Fibroblast of mammary gland (primary cell): ENCODE measurements around the gene KIAA1614.

Experiments used
- DNase-seq: peaks from one replicate; pipeline ENCODE4 v3.0.0-alpha.2; 2010; ENCODE audit warnings: low read depth
- H3K4me3 ChIP-seq: 2 replicates; pipeline ENCODE4 v1.5.1; 2011; ENCODE audit warnings: low read depth, mild to moderate bottlenecking, low read length, moderate library complexity; ENCODE audit not compliant: control insufficient read depth
- TF ChIP-seq, protein P1 (sequence below): conservative IDR thresholded peaks from 2 replicates; pipeline ENCODE4 v1.5.1; 2011; ENCODE audit warnings: low read depth, low read length, inconsistent platforms; ENCODE audit not compliant: control insufficient read depth, insufficient read depth

The KIAA1614 gene

DNA sequence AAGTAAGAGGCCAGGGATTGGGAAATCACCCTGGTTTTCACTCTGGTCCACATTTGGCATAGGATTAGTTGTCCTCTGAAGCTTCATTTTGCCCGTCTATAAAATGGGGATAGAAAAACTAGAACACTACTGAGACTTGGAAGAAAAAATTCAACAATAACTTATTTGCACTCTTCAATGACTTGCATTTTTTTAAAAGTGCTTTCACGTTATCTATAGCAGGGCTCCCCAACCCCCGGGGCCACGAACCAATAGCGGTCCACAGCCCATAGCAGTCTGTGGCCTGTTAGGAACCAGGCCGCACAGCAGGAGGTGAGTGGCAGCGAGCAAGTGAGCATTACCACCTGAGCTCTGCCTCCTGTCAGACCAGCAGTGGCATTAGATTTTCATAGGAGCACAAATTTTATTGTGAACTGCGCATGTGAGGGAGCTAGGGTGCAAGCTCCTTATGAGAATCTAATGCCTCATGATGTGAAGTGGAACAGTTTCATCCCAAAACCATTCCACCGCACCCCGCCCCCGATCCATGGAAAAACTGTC, 2.8 kb downstream of the KIAA1614 start:
- no peak for DNase-seq
- TF ChIP-seq, protein P1, sequence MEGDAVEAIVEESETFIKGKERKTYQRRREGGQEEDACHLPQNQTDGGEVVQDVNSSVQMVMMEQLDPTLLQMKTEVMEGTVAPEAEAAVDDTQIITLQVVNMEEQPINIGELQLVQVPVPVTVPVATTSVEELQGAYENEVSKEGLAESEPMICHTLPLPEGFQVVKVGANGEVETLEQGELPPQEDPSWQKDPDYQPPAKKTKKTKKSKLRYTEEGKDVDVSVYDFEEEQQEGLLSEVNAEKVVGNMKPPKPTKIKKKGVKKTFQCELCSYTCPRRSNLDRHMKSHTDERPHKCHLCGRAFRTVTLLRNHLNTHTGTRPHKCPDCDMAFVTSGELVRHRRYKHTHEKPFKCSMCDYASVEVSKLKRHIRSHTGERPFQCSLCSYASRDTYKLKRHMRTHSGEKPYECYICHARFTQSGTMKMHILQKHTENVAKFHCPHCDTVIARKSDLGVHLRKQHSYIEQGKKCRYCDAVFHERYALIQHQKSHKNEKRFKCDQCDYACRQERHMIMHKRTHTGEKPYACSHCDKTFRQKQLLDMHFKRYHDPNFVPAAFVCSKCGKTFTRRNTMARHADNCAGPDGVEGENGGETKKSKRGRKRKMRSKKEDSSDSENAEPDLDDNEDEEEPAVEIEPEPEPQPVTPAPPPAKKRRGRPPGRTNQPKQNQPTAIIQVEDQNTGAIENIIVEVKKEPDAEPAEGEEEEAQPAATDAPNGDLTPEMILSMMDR: no peak
- H3K4me3 ChIP-seq: no peak overlapping the region

DNA sequence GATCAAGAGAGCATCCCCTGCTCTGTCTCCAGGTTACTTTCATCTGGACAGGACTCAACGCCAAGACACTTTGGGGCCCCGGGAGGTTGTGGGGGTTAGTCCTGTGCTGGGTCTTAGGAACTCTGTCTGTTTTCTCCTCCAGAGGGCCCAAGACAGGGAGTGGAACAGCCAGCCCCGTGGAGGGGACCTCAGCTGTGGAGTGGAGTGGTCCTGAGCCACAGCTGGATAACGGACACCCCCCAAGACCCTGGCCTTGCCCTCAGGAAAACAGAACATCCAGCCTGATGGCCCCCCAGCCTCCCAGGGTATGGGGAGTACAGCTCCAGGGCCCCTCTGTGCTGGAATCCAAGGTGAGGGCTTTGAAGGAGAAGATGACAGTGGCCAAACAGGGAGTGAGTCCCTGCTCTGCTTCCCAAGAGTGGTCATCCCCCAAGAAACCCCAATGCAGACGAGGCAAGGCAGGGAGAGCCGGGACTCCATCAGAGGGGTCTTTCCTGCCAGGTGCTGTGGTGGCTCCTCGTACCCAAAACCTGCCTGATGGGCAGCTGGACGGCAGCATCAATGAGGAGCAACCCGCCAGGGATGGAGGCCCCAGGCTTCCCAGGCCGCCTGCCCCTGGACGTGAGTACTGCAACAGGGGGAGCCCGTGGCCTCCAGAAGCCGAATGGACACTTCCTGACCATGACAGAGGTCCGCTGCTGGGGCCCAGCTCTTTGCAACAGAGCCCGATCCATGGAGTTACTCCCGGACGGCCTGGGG, 3.5 kb downstream of the KIAA1614 start:
- TF ChIP-seq, protein P1: no peak
- no peak overlapping the region for H3K4me3 ChIP-seq
- no peak for DNase-seq

DNA sequence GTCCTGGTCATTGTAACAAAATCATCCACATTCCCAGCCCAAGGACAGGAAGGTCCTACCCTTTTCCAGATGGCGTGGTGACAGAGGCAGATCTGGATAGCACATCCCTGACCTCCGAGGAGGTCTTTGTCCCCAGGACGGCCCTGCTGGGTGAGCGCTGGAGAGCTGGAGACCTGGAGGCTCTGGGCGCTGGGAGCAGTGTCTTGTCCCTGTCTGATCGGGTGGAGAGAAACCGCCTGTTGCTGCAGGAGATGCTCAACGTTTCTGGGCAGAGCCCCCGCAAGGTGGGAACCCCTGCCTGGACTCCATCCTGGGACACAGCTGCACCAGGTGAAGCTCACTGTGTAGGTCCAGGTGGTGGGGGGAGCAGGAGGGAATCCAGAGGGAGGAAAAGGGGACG, 4.1 kb downstream of the KIAA1614 start:
- DNase-seq: no peak
- no peak overlapping the region for H3K4me3 ChIP-seq
- TF ChIP-seq, protein P1: no peak

GRCh38 chr1:180917306-180918065, 4.8 kb downstream of the KIAA1614 start:
- no peak overlapping the region for H3K4me3 ChIP-seq
- TF ChIP-seq, protein P1: no peak
- no peak for DNase-seq

DNA sequence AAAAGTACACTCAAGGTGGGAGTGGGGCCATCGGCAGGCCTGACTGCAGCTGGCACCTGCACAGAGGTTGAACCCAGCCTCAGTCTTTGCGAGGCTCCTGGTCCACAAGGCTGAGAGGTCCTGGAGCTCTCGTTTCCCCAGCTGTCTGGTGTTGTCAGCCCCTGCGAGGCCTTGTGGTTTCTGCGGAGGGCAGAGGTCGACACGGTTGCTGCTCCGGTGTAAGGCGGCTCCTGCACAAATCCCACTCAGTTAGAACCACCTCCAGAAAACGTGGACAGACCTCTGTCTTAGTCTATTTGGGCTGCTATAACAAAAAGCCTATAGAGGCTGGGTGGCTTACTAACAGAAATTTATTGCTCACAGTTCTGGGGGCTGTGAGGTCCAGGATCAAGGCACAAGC, 5.8 kb downstream of the KIAA1614 start:
- TF ChIP-seq, protein P1: no peak
- H3K4me3 ChIP-seq: no peak overlapping the region
- no peak for DNase-seq

GRCh38 chr1:180919183-180919700, 6.5 kb downstream of the KIAA1614 start:
- TF ChIP-seq, protein P1: no peak
- no peak for DNase-seq
- H3K4me3 ChIP-seq: no peak overlapping the region
